H1 (cell line): ENCODE measurements around the gene DCUN1D3. TPM values are rescaled to one million over a fixed set of nuclear protein-coding genes. Genes with fewer than 3 reads are reported as not detected.

Source experiments
- CTCF ChIA-PET: fragments of 300-600 bp; sonication (Branson Sonifier 250); formaldehyde crosslinking; loops from one replicate; lab custom pipeline; 2021; ENCODE audit not compliant: partially characterized antibody; lab: Charles Lee
- POLR2A ChIA-PET: fragments of 300-600 bp; sonication (Branson Sonifier 250); formaldehyde crosslinking; loops from one replicate; lab custom pipeline; 2021; ENCODE audit warnings: inconsistent platforms; ENCODE audit not compliant: partially characterized antibody; lab: Charles Lee
- DNase-seq, 2 experiments: peaks; one replicate each; pipeline versions ENCODE4 v3.0.0 to v3.0.0-alpha.2; 2010 to 2022; ENCODE audit warnings: low spot score in 2 of 2, low read depth in 1 of 2, mixed read lengths in 1 of 2
- FAIRE-seq: peaks from 2 replicates; lab custom pipeline; 2011; peaks lifted over from hg19 to GRCh38; lab: Jason Lieb, UNC
- H2AFZ ChIP-seq: 2 replicates; pipeline ENCODE4 v1.8.1; 2012; ENCODE audit warnings: low read length, inconsistent platforms
- H2AK5ac ChIP-seq: 2 replicates; pipeline ENCODE4 v1.6.1; 2013; ENCODE audit warnings: low read depth, low read length
- H2BK120ac ChIP-seq: replicated peaks from 2 replicates; pipeline ENCODE3; 2013; ENCODE audit warnings: low read depth, low read length, inconsistent platforms
- H2BK12ac ChIP-seq: 2 replicates; pipeline ENCODE4 v1.6.1; 2013; ENCODE audit warnings: low read depth, low read length
- H2BK15ac ChIP-seq: 2 replicates; pipeline ENCODE4 v1.6.1; 2013; ENCODE audit warnings: low read length
- H2BK20ac ChIP-seq: 2 replicates; pipeline ENCODE4 v1.6.1; 2013; ENCODE audit warnings: low read length
- H2BK5ac ChIP-seq: 2 replicates; pipeline ENCODE4 v1.6.1; 2013; ENCODE audit warnings: low read depth, low read length
- H3K14ac ChIP-seq: 2 replicates; pipeline ENCODE4 v1.6.1; 2013; ENCODE audit warnings: inconsistent platforms; ENCODE audit not compliant: insufficient read length
- H3K18ac ChIP-seq: 2 replicates; pipeline ENCODE4 v1.6.1; 2013; ENCODE audit warnings: low read length; ENCODE audit errors: extremely low read depth
- H3K23ac ChIP-seq: 2 replicates; pipeline ENCODE4 v1.6.1; 2013; ENCODE audit warnings: inconsistent platforms; ENCODE audit not compliant: insufficient read length
- H3K23me2 ChIP-seq: 2 replicates; pipeline ENCODE4 v1.6.1; 2013; ENCODE audit warnings: low read depth, low read length
- H3K27ac ChIP-seq: 2 replicates; pipeline ENCODE4 v1.6.1; 2011; ENCODE audit warnings: low read depth, low read length, inconsistent platforms
- H3K27me3 ChIP-seq, 4 experiments: replicated peaks in 1 of 4; 1 replicate in 1 of 4; 2 replicates in 3 of 4; pipeline versions ENCODE4 v1.6.1 to v1.8.1; 2011 to 2013; ENCODE audit warnings: low read length in 3 of 4, mild to moderate bottlenecking in 3 of 4, inconsistent platforms in 2 of 4, mixed read lengths in 2 of 4, moderate library complexity in 1 of 4; ENCODE audit not compliant: control insufficient read depth in 3 of 4, insufficient read depth in 3 of 4; ENCODE audit errors: extremely low read depth in 1 of 4
- H3K36me3 ChIP-seq, 4 experiments: 2 replicates each; pipeline versions ENCODE4 v1.6.1 to v1.8.1; 2011 to 2013; ENCODE audit warnings: mild to moderate bottlenecking in 4 of 4, low read length in 3 of 4, moderate library complexity in 2 of 4, control low read depth in 1 of 4, inconsistent platforms in 1 of 4; ENCODE audit not compliant: insufficient read depth in 4 of 4, control insufficient read depth in 2 of 4
- H3K4ac ChIP-seq: replicated peaks from 2 replicates; pipeline ENCODE3; 2013; ENCODE audit warnings: low read length, low read depth, mixed read lengths, inconsistent platforms; ENCODE audit not compliant: insufficient read length
- H3K4me1 ChIP-seq, 4 experiments: replicated peaks in 1 of 4; 1 replicate in 1 of 4; 2 replicates in 3 of 4; pipeline versions ENCODE4 v1.6.1 to v1.8.1; 2011 to 2013; ENCODE audit warnings: low read length in 3 of 4, inconsistent platforms in 2 of 4, mixed read lengths in 1 of 4; ENCODE audit not compliant: insufficient read depth in 4 of 4, control insufficient read depth in 3 of 4
- H3K4me2 ChIP-seq, 2 experiments: 2 replicates each; pipeline versions ENCODE4 v1.6.1 to v1.8.1; 2011 to 2013; ENCODE audit warnings: low read depth in 2 of 2, low read length in 2 of 2, control low read depth in 1 of 2, inconsistent platforms in 1 of 2, mild to moderate bottlenecking in 1 of 2; ENCODE audit not compliant: insufficient read depth in 1 of 2
- H3K4me3 ChIP-seq, 4 experiments: fragments of 200-600, 300-600 bp in 1 of 4; sonication (generic), shearing (Covaris generic), sonication (Bioruptor Twin) in 1 of 4; 2 replicates each; pipeline versions ENCODE4 v1.5.1 to v1.8.1; 2011 to 2016; ENCODE audit warnings: low read length in 4 of 4, low read depth in 3 of 4, control low read depth in 2 of 4, inconsistent platforms in 2 of 4, mild to moderate bottlenecking in 2 of 4, mixed read lengths in 1 of 4, moderate library complexity in 1 of 4; ENCODE audit not compliant: insufficient read depth in 2 of 4; ENCODE audit errors: extremely low read depth in 1 of 4
- H3K56ac ChIP-seq: replicated peaks from 2 replicates; pipeline ENCODE3; 2013; ENCODE audit warnings: low read depth, mild to moderate bottlenecking, mixed read lengths, low read length, inconsistent platforms; ENCODE audit not compliant: insufficient read length
- H3K79me1 ChIP-seq: 2 replicates; pipeline ENCODE4 v1.6.1; 2013; ENCODE audit warnings: low read depth, low read length, control low read depth
- H3K79me2 ChIP-seq, 2 experiments: 2 replicates each; pipeline versions ENCODE4 v1.6.1 to v1.8.1; 2012 to 2013; ENCODE audit warnings: low read length in 2 of 2, mild to moderate bottlenecking in 2 of 2, inconsistent platforms in 1 of 2; ENCODE audit not compliant: insufficient read depth in 2 of 2, control insufficient read depth in 1 of 2
- H3K9ac ChIP-seq, 4 experiments: replicated peaks in 1 of 4; 1 replicate in 1 of 4; 2 replicates in 3 of 4; pipeline versions ENCODE4 v1.6.1 to v1.8.1; 2011 to 2013; ENCODE audit warnings: low read depth in 3 of 4, low read length in 3 of 4, control low read depth in 2 of 4, mild to moderate bottlenecking in 2 of 4, moderate library complexity in 2 of 4, inconsistent platforms in 1 of 4; ENCODE audit errors: extremely low read depth in 1 of 4
- H3K9me3 ChIP-seq, 2 experiments: 2 replicates each; pipeline versions ENCODE4 v1.6.1 to v1.8.1; 2012 to 2013; ENCODE audit warnings: mild to moderate bottlenecking in 2 of 2, moderate library complexity in 2 of 2, control low read depth in 1 of 2, inconsistent platforms in 1 of 2, low read depth in 1 of 2, low read length in 1 of 2, mixed read lengths in 1 of 2; ENCODE audit not compliant: insufficient read depth in 2 of 2
- H4K20me1 ChIP-seq, 2 experiments: replicated peaks in 1 of 2; 2 replicates each; pipeline versions ENCODE3 to v1.8.1; 2011 to 2013; ENCODE audit warnings: inconsistent platforms in 2 of 2, low read length in 2 of 2, mild to moderate bottlenecking in 1 of 2; ENCODE audit not compliant: insufficient read depth in 2 of 2, control insufficient read depth in 1 of 2
- H4K5ac ChIP-seq: 2 replicates; pipeline ENCODE4 v1.6.1; 2013; ENCODE audit warnings: low read length, low read depth, mixed read lengths, inconsistent platforms; ENCODE audit not compliant: insufficient read length
- H4K8ac ChIP-seq: 2 replicates; pipeline ENCODE4 v1.8.0; 2013; ENCODE audit warnings: mild to moderate bottlenecking, moderate library complexity, low read length, inconsistent platforms; ENCODE audit not compliant: insufficient read depth; ENCODE audit errors: extremely low read depth
- H4K91ac ChIP-seq: replicated peaks from 2 replicates; pipeline ENCODE3; 2013; ENCODE audit warnings: low read length, mixed read lengths, inconsistent platforms; ENCODE audit not compliant: insufficient read length
- ATF3 ChIP-seq: IDR thresholded peaks from 2 replicates; pipeline ENCODE4 v1.6.1; 2011; ENCODE audit warnings: low read depth, mild to moderate bottlenecking, low read length; ENCODE audit not compliant: insufficient read depth
- BACH1 ChIP-seq: IDR thresholded peaks from 2 replicates; pipeline ENCODE4 v1.6.1; 2012; ENCODE audit warnings: low read length, improper control_type of control experiment
- POLR2AphosphoS5 ChIP-seq: IDR thresholded peaks from 2 replicates; pipeline ENCODE4 v1.6.1; 2011; ENCODE audit warnings: low read depth, low read length
- RNF2 ChIP-seq: fragments of 200-900, 300-1000 bp; sonication (generic); IDR thresholded peaks from 2 replicates; pipeline ENCODE4 v1.7.1; 2016; ENCODE audit warnings: borderline replicate concordance, low read depth, mild to moderate bottlenecking, antibody characterized with exemption, low read length; ENCODE audit not compliant: poor library complexity, severe bottlenecking; ENCODE audit errors: missing control alignments
- SIX5 ChIP-seq: IDR thresholded peaks from 2 replicates; pipeline ENCODE4 v1.6.1; 2011; ENCODE audit warnings: mild to moderate bottlenecking, low read depth, low read length
- TAF1 ChIP-seq: IDR thresholded peaks from 2 replicates; pipeline ENCODE4 v1.6.1; 2011; ENCODE audit warnings: mild to moderate bottlenecking, low read depth, low read length
- WGBS, 2 experiments: shearing (Covaris generic) in 1 of 2; methylation state at CpG; one replicate each; pipeline versions ENCODE4 v1.1.6 to v1.1.7; 2013 to 2015; ENCODE audit warnings: low lambda C conversion rate in 2 of 2, mixed read lengths in 2 of 2, inconsistent platforms in 1 of 2, low coverage in 1 of 2, missing lambda C conversion rate in 1 of 2; ENCODE audit not compliant: insufficient replicate concordance in 2 of 2, insufficient coverage in 1 of 2, insufficient read length in 1 of 2; ENCODE audit errors: extremely low coverage in 1 of 2, missing lambda C conversion rate in 1 of 2; 5-methylcytosine and 5-hydroxymethylcytosine counted together
- polyA plus RNA-seq, 7 experiments: library from polyadenylated mRNA; depleted of rRNA in 3 of 7; stranded (reverse) in 5 of 7; unstranded in 2 of 7; fragments of >200 nt in 5 of 7; fragments of 200-250 nt in 2 of 7; gene quantifications; 1 replicate in 5 of 7; 2 replicates in 1 of 7; 4 replicates in 1 of 7; pipeline versions ENCODE4 v1.2.1 to v1.2.3, GENCODE V29; 2011 to 2013; ENCODE audit warnings: missing spikeins in 2 of 7, mixed read lengths in 2 of 7
- total RNA-seq: library from RNA; stranded (reverse); fragmentation: NEBNext Ultra II Directional; extraction: Animal tissue kit (Norgen Biotek cat#: 25700); gene quantifications from 2 replicates; pipeline ENCODE4 v1.2.1, GENCODE V29; 2021
- TF ChIP-seq, protein P1 (sequence below), 3 experiments: IDR thresholded peaks; 1 replicate in 2 of 3; 2 replicates in 1 of 3; pipeline versions ENCODE4 v1.5.1 to v1.6.1; 2011; ENCODE audit warnings: low read length in 3 of 3, mild to moderate bottlenecking in 3 of 3, inconsistent platforms in 2 of 3, low read depth in 1 of 3, moderate library complexity in 1 of 3; ENCODE audit not compliant: insufficient read depth in 1 of 3; ENCODE audit errors: control extremely low read depth in 1 of 3

DCUN1D3 gene
- total and polyA plus RNA-seq, 2 of the 8 experiments (the other 6 are each of a cell fraction or from before 2014, with no cell fraction given): 3.5 to 18.2 TPM

DNA sequence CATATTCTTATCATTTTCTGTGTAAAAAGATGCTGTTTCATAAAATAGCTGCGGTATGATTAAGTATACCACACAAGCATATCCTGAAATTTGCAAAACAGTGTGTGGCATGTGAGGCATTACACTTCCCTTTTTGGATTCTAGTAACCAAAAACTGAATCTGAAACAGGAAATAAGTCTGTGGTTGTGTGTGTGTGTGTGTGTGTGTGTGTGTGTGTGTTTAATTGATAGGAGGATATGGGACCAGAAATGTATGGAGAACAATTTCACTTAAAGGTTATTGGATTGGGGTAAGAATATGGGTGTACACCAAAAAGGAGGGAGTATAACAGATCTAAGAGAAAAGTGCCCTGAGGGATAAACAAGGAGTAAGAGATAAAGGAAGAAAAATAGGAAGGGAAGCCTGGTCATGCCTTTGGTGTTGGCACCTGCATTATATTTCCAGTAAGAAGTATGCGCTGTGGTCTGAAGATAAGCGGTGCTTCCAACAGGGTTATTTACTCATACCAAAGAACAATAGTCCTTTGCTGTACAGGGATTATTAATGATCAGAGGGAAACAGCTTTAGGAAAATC lies 4.4 kb upstream of the DCUN1D3 start:
- ChIA-PET POLR2A (no interaction called here), CTCF (interaction anchor here (1.9 kb wide), 1 partner anchor 37 kb away, joined by 4 read pairs; no protein-coding TSS in a partner anchor)
- Histone ChIP-seq H3K79me1 (no peaks in the 10 kb centered on the region; the same call in 1 of the 2 replicates), H4K20me1 (no peaks in the 10 kb centered on the region), H3K36me3 (peaks cover 0 to 5% (median 0%) of the 10 kb centered on the region in 4 experiments; a peak in 1 of 8 replicates), H2BK12ac (no peak overlapping the region), H2AFZ (no peak overlapping the region), H4K5ac (no peak overlapping the region), H4K91ac (no peak overlapping the region), H3K27me3 (no peaks in the 10 kb centered on the region; a peak in 1 of 7 replicates), H3K79me2 (peaks cover 0 to 21% of the 10 kb centered on the region in 2 experiments; a peak in 2 of 4 replicates), H3K23me2 (peaks cover 3% of the 10 kb centered on the region; the same call in 1 of the 2 replicates), H3K9me3 (no peaks in the 10 kb centered on the region), H3K23ac (no peak overlapping the region), H3K18ac (no peak overlapping the region), H4K8ac (no peak overlapping the region), H3K9ac (no peak overlapping the region), H3K27ac (no peak overlapping the region), H3K14ac (no peak overlapping the region), H2BK5ac (no peak overlapping the region), H2BK120ac (no peak overlapping the region), H3K56ac (no peak overlapping the region), H2BK20ac (no peak overlapping the region), H3K4me3 (no peak overlapping the region), H3K4ac (no peak overlapping the region), H3K4me2 (no peak overlapping the region), H3K4me1 (peaks cover 0 to 9% (median 3%) of the 10 kb centered on the region in 4 experiments; a peak in 3 of 7 replicates), H2AK5ac (no peak overlapping the region), H2BK15ac (no peak overlapping the region)
- TF ChIP-seq TAF1: no peak
- TF ChIP-seq, protein P1, sequence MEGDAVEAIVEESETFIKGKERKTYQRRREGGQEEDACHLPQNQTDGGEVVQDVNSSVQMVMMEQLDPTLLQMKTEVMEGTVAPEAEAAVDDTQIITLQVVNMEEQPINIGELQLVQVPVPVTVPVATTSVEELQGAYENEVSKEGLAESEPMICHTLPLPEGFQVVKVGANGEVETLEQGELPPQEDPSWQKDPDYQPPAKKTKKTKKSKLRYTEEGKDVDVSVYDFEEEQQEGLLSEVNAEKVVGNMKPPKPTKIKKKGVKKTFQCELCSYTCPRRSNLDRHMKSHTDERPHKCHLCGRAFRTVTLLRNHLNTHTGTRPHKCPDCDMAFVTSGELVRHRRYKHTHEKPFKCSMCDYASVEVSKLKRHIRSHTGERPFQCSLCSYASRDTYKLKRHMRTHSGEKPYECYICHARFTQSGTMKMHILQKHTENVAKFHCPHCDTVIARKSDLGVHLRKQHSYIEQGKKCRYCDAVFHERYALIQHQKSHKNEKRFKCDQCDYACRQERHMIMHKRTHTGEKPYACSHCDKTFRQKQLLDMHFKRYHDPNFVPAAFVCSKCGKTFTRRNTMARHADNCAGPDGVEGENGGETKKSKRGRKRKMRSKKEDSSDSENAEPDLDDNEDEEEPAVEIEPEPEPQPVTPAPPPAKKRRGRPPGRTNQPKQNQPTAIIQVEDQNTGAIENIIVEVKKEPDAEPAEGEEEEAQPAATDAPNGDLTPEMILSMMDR (IDR thresholded peaks at IDR 0.05; ENCODE audit: control extremely low read depth in 1 of 3, insufficient read depth in 1 of 3, low read depth in 1 of 3, low read length in 3 of 3): no peak
- no peak for TF ChIP-seq SIX5
- TF ChIP-seq POLR2AphosphoS5: no peak
- no peak for TF ChIP-seq RNF2
- TF ChIP-seq BACH1: no peak
- TF ChIP-seq ATF3: no peak
- DNase-seq (no peak), FAIRE-seq (no peak)
- 89% methylated on average over 3 of the region's 3 CpGs; no CpG with 5 or more reads in 1 of the 2 experiments for WGBS, 2 experiments
